OCI-LY7 (cell line): ENCODE data around the gene SLC6A15. TPM values are rescaled to one million over a fixed set of nuclear protein-coding genes. Genes with fewer than 3 reads are reported as not detected.

Source experiments
- Bru-seq: library from RNA; stranded (reverse); fragments of 400-500 nt; gene quantifications from one replicate; lab custom pipeline; 2021; lab: Mats Ljungman, UMichigan
- BruChase-seq, 2 experiments: library from RNA; stranded (reverse); fragments of 400-500 nt; gene quantifications; one replicate each; lab custom pipeline; 2021; lab: Mats Ljungman, UMichigan
- BruUV-seq: library from RNA; stranded (reverse); fragments of 400-500 nt; replicated peaks from 2 replicates; lab custom pipeline; 2021; lab: Mats Ljungman, UMichigan
- CTCF ChIA-PET: fragments of 300-600 bp; sonication (Branson Sonifier 250); formaldehyde crosslinking; loops from one replicate; lab custom pipeline; 2022; ENCODE audit warnings: antibody characterized with exemption; ENCODE audit not compliant: unreplicated experiment; lab: Charles Lee
- POLR2A ChIA-PET: fragments of 300-600 bp; sonication (Branson Sonifier 250); formaldehyde crosslinking; loops from one replicate; lab custom pipeline; 2022; ENCODE audit warnings: antibody characterized with exemption; lab: Charles Lee
- DNase-seq: peaks from one replicate; pipeline ENCODE4 v3.0.0-alpha.2; 2015; ENCODE audit warnings: low spot score
- H2AFZ ChIP-seq: fragments of 200-600 bp; sonication (generic), shearing (Covaris generic); 2 replicates; pipeline ENCODE4 v1.6.1; 2014; ENCODE audit warnings: mild to moderate bottlenecking, antibody characterized with exemption, low read length, moderate library complexity
- H3K27ac ChIP-seq: fragments of 200-600 bp; sonication (generic); 2 replicates; pipeline ENCODE4 v1.5.1; 2014; ENCODE audit warnings: mixed run types, low read depth, mild to moderate bottlenecking, moderate library complexity, low read length, inconsistent platforms; ENCODE audit not compliant: poor library complexity, severe bottlenecking
- H3K36me3 ChIP-seq: fragments of 200-600 bp; sonication (generic); 2 replicates; pipeline ENCODE4 v1.6.1; 2014; ENCODE audit warnings: mild to moderate bottlenecking, antibody characterized with exemption, low read length, moderate library complexity, mixed read lengths; ENCODE audit not compliant: insufficient read depth
- H3K4me1 ChIP-seq: fragments of 200-600 bp; sonication (generic); 2 replicates; pipeline ENCODE4 v1.5.1; 2014; ENCODE audit warnings: mild to moderate bottlenecking, low read length; ENCODE audit not compliant: insufficient read depth, poor library complexity, severe bottlenecking
- H3K4me2 ChIP-seq: fragments of 200-600 bp; sonication (generic); 2 replicates; pipeline ENCODE4 v1.6.1; 2014; ENCODE audit warnings: mild to moderate bottlenecking, low read length
- H3K4me3 ChIP-seq: fragments of 200-600 bp; sonication (generic); 2 replicates; pipeline ENCODE4 v1.5.1; 2014; ENCODE audit warnings: mild to moderate bottlenecking, low read depth, low read length; ENCODE audit not compliant: poor library complexity, severe bottlenecking
- H3K79me2 ChIP-seq: fragments of 200-600 bp; sonication (generic); 2 replicates; pipeline ENCODE4 v1.6.1; 2016; ENCODE audit warnings: low read depth, mild to moderate bottlenecking, low read length, moderate library complexity, mixed read lengths; ENCODE audit not compliant: insufficient read depth
- H3K9me2 ChIP-seq: fragments of 200-600 bp; sonication (generic); 2 replicates; pipeline ENCODE4 v1.6.1; 2016; ENCODE audit warnings: mild to moderate bottlenecking, low read length, mixed read lengths; ENCODE audit not compliant: insufficient read depth
- H3K9me3 ChIP-seq: fragments of 200-600 bp; sonication (generic); 2 replicates; pipeline ENCODE4 v1.6.1; 2014; ENCODE audit warnings: mild to moderate bottlenecking, mixed run types, low read length, mixed read lengths
- H4K20me1 ChIP-seq: fragments of 200-600 bp; sonication (generic); 2 replicates; pipeline ENCODE4 v1.6.1; 2014; ENCODE audit warnings: mild to moderate bottlenecking, antibody characterized with exemption, low read length, moderate library complexity, mixed read lengths; ENCODE audit not compliant: insufficient read depth
- CTCF ChIP-seq: fragments of 200-600 bp; sonication (generic); conservative IDR thresholded peaks from 2 replicates; pipeline ENCODE4 v1.5.1; 2014; ENCODE audit warnings: mild to moderate bottlenecking, antibody characterized with exemption, low read length, moderate library complexity, mixed read lengths
- EZH2phosphoT487 ChIP-seq: fragments of 200-600 bp; sonication (generic); IDR thresholded peaks from 2 replicates; pipeline ENCODE4 v1.6.1; 2018; ENCODE audit warnings: low read depth, borderline replicate concordance, mild to moderate bottlenecking, mixed run types, antibody characterized with exemption, low read length, moderate library complexity, mixed read lengths
- intact Hi-C: fragments of 100-400 bp; cut with micrococcal nuclease; formaldehyde crosslinking; loops from one replicate; pipeline ENCODE4 v1.10.0; 2022; ENCODE audit not compliant: unreplicated experiment
- long read RNA-seq: library from polyadenylated mRNA; stranded (forward); transcript quantifications from one replicate; pipeline ENCODE4 v2.0.0, GENCODE V29; 2022
- total RNA-seq, 2 experiments: library from RNA; depleted of rRNA in 1 of 2; stranded (reverse); fragments of >200 nt in 1 of 2; shearing (Covaris generic) in 1 of 2; gene quantifications; 2 replicates each; pipeline ENCODE4 v1.2.3, GENCODE V29; 2014 to 2022

SLC6A15 gene
- total RNA-seq (2014; rRNA removed; shearing (Covaris generic)), result not detected in 2 replicates
- total RNA-seq (2022), result not detected in 2 replicates
- not detected for Bru-seq, nascent RNA
- BruChase-seq, experiment 1, labeled RNA remaining after a 6-hour chase, result not detected
- BruChase-seq, experiment 2, labeled RNA remaining after a 2-hour chase, result not detected
- long read RNA-seq, result 0 reads

DNA sequence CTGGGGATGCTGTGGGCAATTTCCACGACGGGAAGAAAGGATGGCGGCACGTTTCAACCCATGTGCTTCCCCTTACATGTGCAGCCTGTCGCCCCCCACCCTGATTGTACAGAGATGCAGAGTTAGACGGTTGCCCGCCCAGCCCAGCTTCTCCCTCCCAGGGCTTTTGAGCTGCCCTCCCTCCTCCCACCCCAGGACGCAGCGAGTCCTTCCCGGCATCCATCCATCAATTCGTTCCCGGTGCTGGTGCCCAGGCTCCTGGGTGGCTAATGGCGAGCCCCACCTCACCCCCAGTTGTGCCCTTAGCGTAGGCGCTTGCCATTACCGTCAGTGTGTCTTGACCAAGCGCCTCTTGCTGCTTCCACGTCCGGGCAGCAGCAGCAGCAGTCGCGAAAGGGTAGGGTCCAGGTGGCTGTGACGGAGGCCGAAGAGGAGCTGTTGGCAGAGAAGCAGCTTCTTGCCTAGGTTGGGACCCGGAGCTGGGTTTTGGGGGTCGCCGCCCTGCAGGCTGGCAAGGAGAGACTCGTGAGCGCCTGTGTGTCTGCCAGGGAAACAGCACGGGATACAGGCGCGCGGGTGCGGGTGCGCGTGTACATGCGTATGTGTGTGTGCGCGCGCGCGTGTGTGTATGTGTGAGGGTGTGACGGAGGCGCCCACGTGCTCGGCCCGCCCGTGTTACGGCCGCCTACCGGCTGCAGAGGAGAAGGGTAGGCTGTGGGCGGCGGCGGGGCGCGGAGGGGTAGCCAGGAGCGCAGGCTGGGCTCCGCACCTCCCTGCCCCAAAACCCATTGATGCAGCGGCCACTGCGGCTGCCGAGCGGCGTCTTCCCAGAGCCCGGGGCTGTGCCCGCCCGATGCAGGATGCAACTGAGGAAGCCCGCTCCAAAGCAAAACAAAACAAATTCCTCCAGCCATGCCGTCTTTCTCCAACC, at the start of gene SLC6A15:
TSS of gene SLC6A15 (minus strand) at position 602 of the 931 bp plus-strand sequence. CDS start 20,679 bp downstream, outside the sequence.
- DNase-seq, result no peak
- ChIA-PET POLR2A (no interaction called here), CTCF (no interaction called here)
- Histone ChIP-seq H3K79me2 (no peaks in the 10 kb centered on the region), H4K20me1 (no peaks in the 10 kb centered on the region), H3K4me1 (no peaks in the 10 kb centered on the region), H3K27ac (no peak within 1 kb of the TSS), H2AFZ (no peak within 1 kb of the TSS), H3K4me2 (no peak within 1 kb of the TSS), H3K9me3 (no peaks in the 10 kb centered on the region), H3K4me3 (no peak within 1 kb of the TSS), H3K36me3 (no peaks in the 10 kb centered on the region), H3K9me2 (no peaks in the 10 kb centered on the region)
- intact Hi-C loops, result no loop called here
- TF ChIP-seq CTCF, result no peak
- no peak for TF ChIP-seq EZH2phosphoT487
- no TSS peak for BruUV-seq

GRCh38 chr12:84960918-84961317, 48.3 kb upstream of the SLC6A15 start:
- ChIA-PET CTCF (no interaction called here), POLR2A (interaction anchor here (0.7 kb wide), 1 partner anchor 1160 kb away, joined by 3 read pairs; no protein-coding TSS in a partner anchor)
- Histone ChIP-seq H3K4me1 (no peaks in the 10 kb centered on the region), H3K79me2 (no peaks in the 10 kb centered on the region), H3K27ac (no peak overlapping the region), H3K36me3 (no peaks in the 10 kb centered on the region), H3K4me3 (no peak overlapping the region), H4K20me1 (no peaks in the 10 kb centered on the region), H3K9me2 (no peaks in the 10 kb centered on the region), H3K4me2 (no peak overlapping the region), H2AFZ (no peak overlapping the region), H3K9me3 (no peaks in the 10 kb centered on the region)
- intact Hi-C loops, result no loop called here
- DNase-seq, result no peak
- no peak for TF ChIP-seq CTCF
- no peak for TF ChIP-seq EZH2phosphoT487
- BruUV-seq, result no TSS peak

DNA sequence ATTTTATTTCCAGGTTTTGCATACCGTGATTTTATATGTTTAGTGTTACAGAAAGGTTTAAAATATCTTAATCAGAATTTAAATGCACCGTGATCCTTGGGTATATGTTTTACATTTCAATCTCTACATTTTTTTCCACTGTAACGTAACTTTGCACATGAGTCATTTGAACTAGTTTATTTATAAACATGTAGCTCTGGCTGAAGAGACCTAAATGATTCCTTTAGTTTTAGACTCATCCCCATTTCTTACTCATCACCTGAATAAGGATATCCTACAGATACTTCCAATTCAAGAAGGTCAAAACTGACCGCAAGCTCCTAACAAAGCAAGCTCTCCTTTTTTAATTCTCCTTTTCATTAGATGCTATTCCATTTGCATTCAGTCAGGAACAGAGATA, 42.7 kb upstream of the SLC6A15 start:
- CTCF ChIA-PET, result no interaction called here
- Histone ChIP-seq H3K4me1 (no peaks in the 10 kb centered on the region), H3K27ac (no peak overlapping the region), H3K9me2 (no peaks in the 10 kb centered on the region), H3K9me3 (no peaks in the 10 kb centered on the region), H3K79me2 (no peaks in the 10 kb centered on the region), H3K36me3 (no peaks in the 10 kb centered on the region), H3K4me2 (no peak overlapping the region), H2AFZ (no peak overlapping the region), H3K4me3 (no peak overlapping the region), H4K20me1 (no peaks in the 10 kb centered on the region)
- no peak for DNase-seq
- TF ChIP-seq CTCF (no peak), EZH2phosphoT487 (no peak)
- POLR2A ChIA-PET, result no interaction called here
- intact Hi-C loops, result no loop called here
- BruUV-seq, result no TSS peak
